Activated CD8-positive, alpha-beta memory T cell treated with anti-CD3 and anti-CD28 coated beads, Interleukin-2, amount 50 U/mL, for 48 hours (primary cell): ENCODE data around the gene MLLT3.

Experiments used
- DNase-seq: peaks from one replicate; pipeline ENCODE4 v3.0.0-alpha.2; 2020

The MLLT3 gene

GRCh38 chr9:20472342-20473045 lies 149.8 kb downstream of the MLLT3 start:
- DNase-seq, result no peak

- DNase-seq, result no peak
Measured at GRCh38 chr9:20466328-20467008, 155.8 kb downstream of the MLLT3 start.

- DNase-seq, result no peak
Measured at GRCh38 chr9:20464242-20464641, 158.1 kb downstream of the MLLT3 start.

GRCh38 chr9:20463823-20464222 lies 158.5 kb downstream of the MLLT3 start:
- DNase-seq, result no peak

- DNase-seq, result no peak
Measured at GRCh38 chr9:20462410-20462809, 159.9 kb downstream of the MLLT3 start.

GRCh38 chr9:20447291-20447690 lies 175.0 kb downstream of the MLLT3 start:
- no peak for DNase-seq

- no peak for DNase-seq
Measured at GRCh38 chr9:20446248-20446647, 176.1 kb downstream of the MLLT3 start.

GRCh38 chr9:20442461-20443319 lies 179.6 kb downstream of the MLLT3 start:
- no peak for DNase-seq

- DNase-seq, result no peak
Measured at GRCh38 chr9:20441711-20442423, 180.4 kb downstream of the MLLT3 start.

GRCh38 chr9:20441166-20441565 lies 181.1 kb downstream of the MLLT3 start:
- no peak for DNase-seq

GRCh38 chr9:20437476-20437875 lies 184.8 kb downstream of the MLLT3 start:
- DNase-seq, result no peak

GRCh38 chr9:20436476-20437195 lies 185.7 kb downstream of the MLLT3 start:
- DNase-seq, result no peak

GRCh38 chr9:20428976-20429375 lies 193.3 kb downstream of the MLLT3 start:
- no peak for DNase-seq

GRCh38 chr9:20427359-20427758 lies 194.9 kb downstream of the MLLT3 start:
- no peak for DNase-seq

GRCh38 chr9:20426019-20426418 lies 196.3 kb downstream of the MLLT3 start:
- no peak for DNase-seq

- DNase-seq, result no peak
Measured at GRCh38 chr9:20419533-20419932, 202.8 kb downstream of the MLLT3 start.

GRCh38 chr9:20418485-20418884 lies 203.8 kb downstream of the MLLT3 start:
- DNase-seq, result no peak

- no peak for DNase-seq
Measured at GRCh38 chr9:20417373-20418080, 204.8 kb downstream of the MLLT3 start.

GRCh38 chr9:20414150-20414549 lies 208.1 kb downstream of the MLLT3 start:
- no peak for DNase-seq

GRCh38 chr9:20409321-20410092 lies 212.8 kb downstream of the MLLT3 start:
- DNase-seq, result no peak

- no peak for DNase-seq
Measured at GRCh38 chr9:20408513-20408912, 213.8 kb downstream of the MLLT3 start.
